ENCODE measurements around the gene PEAR1.
"Not testable (repeated sequence)": the region's sequence is repeated elsewhere in the genome, so short reads cannot be mapped to it uniquely, and the experiment has no call there.

Gene PEAR1

DNA sequence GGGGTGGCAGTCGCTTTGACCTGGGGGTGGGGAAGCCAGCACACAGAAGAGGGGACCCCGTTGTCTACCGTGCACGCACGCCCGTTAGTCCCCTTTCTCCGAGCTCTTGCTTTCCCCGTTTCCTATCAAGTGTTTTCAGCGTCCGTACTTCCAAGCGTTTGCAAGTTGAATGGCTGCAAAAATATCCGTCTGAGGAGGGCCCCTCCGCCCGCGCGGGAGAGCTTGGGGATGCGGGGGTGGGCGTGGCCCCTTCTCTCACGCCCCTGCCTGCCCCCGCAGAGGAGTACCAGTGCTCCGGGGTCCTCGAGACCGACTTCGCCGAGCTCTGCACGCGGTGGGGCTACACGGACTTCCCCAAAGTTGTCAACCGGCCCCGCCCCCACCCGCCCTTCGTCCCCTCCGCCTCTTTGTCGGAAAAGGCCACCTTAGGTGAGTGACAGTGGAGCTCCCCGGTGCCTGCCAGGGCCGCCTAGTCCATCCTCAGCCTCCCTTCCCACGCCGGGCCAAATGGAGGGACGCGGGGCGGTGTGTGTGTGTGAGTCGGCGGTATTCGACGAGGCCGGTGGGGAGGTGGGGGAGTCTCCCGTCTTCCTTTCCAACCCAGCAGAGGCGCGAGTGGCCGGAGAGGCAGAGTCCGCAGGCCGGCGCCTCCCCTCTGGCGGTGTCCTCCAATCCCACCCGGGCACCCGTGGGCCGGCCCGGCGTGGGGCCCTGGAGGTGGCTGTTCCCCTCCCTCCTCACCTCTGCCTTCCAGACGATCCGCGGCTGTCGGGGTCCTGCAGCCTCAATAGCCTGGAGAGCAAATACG, 30.4 kb downstream of the PEAR1 start:
- no peak for FAIRE-seq

DNA sequence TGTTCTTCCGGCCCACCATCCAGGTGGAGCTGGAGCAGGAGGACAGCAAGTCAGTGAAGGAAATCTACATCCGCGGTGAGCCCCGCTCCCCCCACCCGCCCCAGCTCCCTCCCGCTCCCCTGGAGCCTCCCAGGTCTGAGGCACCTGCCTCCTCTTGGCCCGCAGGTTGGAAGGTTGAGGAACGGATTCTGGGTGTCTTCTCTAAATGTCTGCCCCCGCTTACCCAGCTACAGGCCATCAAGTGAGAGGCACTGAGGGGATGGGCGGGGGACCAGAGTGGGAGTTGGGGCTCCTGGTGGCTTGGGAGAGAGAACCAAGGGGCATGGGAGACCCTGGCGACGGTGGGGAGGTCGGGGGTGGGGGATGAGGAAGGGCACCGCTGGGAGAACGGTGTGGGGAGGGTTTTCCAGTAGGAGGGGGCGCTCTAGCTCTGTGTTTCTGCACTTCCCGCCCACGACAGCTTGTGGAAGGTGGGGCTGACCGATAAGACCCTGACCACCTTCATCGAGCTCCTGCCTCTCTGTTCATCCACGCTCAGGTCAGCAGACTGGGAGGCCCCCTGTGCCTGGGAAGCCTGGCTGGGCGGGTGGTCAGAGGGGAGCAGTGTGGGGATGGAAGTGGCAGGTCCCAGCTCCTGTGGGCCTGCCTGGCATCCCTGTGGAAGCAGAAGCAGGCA, 31.1 kb downstream of the PEAR1 start:
- FAIRE-seq: no peak

DNA sequence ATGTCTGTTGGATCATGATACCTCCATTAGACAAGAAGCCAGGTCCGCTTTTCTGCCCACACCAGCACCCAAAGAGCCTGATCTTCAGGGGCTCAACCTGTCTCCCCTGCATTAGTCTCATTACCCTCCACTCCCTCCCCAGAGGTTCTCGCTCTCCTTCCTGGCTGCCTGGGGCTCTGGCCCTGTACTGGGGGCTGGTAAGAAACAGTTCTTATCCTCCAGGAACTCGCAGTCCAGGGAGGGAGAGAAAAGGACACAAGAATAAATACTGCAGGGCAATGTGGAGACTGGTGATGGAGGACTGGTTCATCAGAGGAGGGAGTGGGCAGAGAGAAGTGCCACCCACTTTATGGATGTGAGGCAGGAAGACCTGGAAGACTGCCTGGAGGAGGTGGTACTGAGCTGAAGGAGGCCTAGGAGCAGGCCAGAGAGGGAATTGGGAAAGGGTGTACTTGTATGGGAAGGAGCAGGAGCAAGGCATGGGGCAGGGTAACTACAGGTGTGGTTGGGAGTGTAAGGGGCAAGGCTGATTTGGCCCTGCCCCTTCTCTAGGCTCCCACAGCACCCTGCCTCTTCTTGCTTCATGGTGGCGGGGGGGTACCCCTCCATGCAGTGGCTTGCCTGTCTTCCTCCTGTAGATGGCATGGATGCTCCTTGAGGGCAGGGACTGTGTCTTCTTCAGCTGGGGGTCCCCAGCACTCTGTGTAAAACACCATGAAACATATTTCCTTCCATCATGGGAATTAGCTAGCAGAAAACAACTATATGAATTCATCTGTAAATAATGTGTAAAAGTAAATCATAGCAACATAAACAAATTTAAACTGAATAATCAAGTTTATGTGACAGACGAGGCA, 31.9 kb downstream of the PEAR1 start:
- no peak for FAIRE-seq

DNA sequence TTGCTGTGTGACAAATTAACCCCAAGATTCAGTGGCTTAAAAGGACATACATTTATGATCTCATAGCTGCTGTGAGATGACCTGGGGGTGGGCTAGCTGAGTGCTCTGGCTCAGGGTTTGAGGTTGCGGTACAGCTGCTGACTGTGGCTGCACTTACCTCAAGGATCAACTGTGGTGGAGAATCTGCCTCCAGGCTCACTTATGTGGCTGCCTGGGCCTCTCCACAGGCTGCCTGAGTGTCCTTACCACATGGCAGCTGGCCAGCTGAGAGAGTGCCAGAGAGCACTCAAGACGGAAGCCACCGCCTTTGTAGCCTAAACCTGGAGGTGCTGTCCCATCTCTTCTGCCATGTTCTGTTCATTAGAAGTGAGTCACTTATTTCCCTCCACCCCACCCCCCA, 32.7 kb downstream of the PEAR1 start:
- FAIRE-seq: no peak

DNA sequence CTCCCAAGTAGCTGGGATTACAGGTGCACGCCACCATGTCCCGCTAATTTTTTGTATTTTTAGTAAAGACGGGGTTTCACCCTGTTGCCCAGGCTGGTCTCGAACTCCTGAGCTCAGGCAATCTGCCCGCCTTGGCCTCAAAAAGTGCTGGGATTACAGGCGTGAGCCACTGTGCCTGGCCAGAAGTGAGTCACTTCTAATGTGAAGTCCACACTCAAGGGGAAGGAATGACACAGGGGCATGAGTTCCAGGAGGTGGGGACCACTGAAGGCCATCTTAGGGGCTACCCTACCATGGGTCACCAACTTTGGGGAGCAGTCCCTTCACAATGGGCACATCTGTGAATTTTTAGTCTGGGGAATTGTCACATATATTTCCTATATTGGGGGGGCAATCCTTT, 33.2 kb downstream of the PEAR1 start:
- not testable (repeated sequence) for FAIRE-seq

DNA sequence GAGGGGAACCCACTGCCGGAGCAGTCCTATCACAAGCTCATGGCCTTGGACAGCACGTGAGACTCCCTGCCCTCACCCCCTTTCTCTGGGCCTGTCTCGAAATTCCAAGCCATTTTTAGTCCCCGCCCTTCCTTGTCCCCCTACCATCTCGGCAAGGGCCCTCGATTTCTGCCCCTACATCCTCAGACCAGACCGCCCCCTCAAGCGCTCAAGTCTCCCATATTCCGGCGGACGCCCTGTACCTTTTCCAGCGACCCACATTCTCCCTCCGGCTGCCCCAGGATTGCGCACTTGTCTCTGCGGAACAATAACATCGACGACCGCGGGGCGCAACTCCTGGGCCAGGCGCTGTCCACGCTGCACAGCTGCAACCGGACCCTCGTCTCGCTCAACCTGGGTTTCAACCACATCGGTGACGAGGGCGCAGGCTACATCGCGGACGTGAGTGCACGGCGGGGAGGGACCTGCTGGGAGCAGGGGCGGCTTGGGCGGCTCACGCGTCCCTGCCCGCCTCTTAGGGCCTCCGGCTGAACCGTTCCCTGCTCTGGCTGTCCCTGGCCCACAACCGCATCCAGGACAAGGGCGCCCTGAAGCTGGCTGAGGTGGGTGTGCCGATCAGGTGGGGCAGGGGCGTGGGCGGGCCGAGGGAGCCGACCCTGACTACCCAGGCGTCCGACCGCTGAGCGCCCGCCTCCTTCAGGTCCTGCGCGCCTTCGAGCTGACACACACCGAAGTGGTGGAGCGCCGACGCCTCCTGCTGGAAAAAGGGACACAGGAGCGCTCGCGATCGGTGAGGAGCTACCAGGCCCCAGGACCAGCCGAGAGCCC, 33.9 kb downstream of the PEAR1 start:
- FAIRE-seq: no peak

DNA sequence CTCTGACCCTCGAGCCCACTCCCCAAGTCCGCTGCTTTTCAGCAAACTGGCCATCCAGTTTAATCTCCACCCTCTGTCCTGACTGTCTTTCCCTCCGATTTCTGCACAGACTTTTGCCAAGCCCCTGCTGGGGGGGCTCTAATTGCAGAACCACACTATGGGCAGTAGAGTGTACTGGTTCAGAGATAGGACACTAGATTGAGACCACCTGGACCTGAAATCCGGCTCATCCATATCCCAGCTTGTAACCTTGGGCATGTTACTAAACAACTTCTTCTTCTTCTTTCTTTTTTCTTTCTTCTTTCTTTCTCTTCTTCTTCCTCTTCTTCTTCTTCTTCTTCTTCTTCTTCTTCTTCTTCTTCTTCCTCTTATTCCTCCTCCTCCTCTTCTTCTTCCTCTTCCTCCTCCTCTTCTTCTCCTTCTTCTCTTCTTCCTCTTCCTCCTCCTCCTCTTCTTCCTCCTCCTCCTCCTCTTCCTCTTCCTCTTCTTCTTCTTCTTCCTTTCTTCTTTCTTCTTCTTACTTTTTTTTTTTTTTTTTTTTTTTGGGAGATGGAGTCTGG, 34.6 kb downstream of the PEAR1 start:
- no peak for FAIRE-seq

DNA sequence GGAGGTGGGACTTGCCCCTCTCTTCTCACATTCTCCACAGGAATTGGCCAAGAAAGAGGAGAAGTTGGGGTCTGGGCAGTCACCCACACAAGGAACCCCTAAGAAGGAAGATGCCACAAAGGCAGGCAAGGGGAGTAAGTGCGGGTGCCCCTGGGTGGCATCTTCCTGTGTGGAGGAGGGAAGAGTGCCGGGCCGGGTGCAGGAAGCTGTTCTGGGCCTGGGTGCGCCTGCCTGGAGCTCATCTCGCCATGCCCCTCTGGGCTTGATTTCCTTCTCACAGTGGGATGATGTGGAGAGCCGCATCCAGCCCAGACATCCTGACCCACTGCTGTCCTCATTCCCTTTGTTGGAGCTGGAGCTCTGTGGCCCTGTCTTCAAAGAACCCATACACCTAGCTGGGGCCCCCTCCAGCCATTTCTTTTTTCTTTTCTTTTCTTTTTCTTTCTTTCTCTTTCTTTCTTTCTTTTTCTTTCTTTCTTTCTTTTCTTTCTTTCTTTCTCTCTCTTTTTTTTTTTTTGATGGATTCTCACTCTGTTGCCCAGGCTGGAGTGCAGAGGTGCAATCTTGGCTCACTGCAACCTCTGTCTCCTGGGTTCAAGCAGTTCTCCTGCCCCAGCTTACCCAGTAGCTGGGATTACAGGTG, 36.2 kb downstream of the PEAR1 start:
- FAIRE-seq: no peak

DNA sequence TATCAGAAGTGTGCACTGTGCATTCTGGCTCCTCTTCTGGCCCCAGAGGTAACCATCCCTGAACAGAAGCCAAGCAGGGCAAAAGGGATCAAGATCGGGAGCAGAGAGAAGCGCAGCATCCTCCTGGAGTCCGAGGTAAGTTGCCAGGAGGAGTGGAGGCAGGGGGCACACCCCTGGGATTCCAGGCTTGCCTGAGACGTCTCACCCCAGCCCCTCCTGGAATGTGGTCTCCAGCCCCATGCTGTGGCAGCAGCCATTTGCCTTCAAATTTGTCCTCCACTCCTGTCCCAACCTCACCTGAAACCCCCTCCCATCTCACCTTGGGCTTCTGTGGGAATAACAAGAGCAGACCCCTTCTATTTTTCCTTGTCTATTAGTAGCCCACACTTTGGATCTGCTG, 37.0 kb downstream of the PEAR1 start:
- no peak for FAIRE-seq

DNA sequence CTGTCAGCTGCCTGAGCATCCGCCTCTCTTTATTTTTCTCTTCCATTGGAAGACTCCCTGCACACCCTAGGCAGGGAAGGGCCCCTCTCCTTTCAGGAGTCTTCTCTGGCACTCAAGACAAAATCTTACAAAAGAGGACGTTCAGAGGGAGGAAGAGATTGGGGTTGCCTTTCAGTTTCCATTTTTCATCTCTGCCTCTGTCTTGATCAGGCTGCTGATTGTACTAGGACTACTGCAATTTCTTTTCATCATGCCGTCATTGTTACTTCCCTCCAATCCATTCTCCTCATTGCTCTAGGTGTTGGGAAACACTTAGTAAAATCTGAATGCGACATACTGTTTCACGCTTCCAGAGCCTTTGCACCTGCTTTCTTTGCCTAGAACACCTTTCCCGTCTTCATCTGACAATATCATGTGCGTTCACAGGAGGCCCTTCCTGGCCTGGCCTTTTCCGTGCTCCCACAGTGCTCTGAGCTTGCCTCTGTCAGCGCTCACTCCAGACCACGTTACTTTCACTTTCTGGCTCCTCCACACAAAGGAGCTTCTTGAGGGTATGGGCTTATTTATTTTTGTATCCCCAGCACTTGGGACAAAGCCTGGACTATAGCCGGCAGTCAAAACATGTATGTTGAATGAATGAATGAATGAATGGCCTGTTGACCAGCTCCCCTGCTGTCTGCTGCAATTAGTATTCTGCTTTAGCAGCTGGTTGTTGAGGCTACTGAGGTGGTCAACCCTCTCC, 37.9 kb downstream of the PEAR1 start:
- no peak for FAIRE-seq

DNA sequence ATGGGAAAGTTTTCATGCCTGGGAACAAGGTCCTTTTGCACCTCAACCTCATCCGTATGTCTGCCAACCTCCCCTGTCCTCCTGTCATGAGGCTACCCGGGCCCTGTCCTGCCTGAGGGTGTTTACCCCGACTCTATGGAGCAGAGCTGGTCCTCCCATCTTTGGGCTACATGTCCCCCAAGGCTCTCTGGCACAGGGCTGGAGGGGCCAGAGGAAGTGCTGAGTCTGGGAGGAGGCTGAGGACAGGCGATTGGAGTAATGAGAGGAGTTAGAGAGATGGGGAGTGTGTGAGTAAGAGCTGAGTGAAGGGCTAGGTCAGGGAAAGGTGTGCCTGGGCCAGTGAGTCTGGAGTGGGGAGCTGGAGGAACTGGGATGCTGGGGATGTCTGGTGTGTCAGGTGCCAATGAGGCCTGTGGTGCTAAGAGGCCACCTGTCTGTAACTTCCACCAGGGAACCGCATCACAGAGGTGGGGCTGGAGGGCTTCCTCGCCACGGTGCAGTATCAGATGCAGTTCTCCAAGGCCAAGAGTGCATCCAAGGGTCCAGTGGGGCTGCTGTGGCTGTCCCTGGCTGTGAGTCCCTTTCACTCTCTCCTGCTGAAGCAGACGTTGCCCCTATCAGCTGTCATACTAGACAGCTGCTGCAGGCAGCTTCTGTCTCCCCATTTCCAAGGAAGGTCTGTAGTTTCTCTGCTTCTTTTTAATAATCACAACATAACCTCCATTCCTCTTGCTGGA, 38.6 kb downstream of the PEAR1 start:
- FAIRE-seq: no peak

DNA sequence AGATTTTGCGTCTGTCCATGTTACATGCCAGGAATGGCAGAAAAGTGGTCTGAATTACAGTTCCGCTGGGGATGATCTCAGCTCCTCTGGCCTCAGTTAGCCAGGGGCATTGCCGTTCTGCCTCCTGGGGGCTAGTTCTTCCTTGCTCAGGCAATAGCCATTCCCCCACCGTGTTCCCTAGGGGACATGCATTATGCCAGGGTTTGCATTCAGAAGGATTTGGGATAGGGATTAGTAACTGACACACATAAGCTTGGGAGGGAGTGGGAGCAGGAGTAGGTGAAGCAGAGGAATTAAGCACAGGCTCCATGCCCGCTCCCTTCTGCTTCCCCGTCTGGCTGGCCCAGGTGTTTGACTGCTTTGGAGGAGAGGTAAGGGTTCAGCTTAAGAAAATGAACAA, 39.6 kb downstream of the PEAR1 start:
- FAIRE-seq: no peak

DNA sequence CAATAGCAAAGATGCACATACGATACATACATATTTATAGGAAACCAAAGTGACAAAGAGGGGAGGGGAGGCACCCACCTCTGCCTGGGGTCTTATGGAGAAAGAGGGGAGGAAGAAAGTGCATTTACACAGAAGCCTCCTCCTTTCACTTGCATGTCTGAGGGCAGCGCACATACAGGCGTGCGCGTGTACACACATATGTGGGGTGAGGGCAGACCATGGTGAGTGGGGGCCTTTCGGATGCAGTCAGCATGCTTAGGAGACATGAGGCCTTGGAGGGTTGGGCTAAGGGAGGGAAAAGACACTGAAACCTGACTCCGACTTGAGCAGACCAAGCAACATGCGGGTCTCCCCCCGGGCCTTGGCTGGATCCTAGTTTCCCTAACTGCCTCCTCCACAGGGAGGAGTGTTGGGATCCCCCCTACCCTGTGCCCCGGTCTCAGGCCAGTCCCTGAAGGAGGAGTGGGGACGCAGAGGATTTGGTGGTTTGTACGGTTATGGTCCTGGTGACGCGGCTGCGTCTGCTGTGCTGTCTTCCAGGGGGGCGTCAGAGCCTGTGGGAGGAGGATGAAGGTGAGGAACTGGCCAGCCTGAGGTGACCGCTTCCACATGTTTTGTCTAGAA, 42.1 kb downstream of the PEAR1 start:
- no peak for FAIRE-seq

DNA sequence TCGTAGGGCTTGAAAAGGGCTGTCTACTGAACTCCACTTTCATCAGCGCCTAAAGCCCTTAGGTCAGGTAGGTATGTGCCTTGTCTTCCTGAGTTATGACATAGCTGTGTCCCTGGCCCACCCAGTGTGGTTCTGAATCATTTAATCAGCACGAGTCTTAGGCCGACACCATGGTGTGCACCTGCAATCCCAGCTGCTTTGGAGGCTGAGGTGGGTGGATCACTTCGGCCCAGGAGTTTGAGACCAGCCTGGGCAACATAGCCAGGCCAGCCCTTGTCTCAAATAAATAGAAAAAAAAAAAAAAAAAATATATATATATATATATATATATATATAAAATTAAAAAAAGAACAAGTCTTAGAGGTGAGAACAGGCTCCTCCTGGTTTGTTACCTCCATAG, 42.7 kb downstream of the PEAR1 start:
- no peak for FAIRE-seq

DNA sequence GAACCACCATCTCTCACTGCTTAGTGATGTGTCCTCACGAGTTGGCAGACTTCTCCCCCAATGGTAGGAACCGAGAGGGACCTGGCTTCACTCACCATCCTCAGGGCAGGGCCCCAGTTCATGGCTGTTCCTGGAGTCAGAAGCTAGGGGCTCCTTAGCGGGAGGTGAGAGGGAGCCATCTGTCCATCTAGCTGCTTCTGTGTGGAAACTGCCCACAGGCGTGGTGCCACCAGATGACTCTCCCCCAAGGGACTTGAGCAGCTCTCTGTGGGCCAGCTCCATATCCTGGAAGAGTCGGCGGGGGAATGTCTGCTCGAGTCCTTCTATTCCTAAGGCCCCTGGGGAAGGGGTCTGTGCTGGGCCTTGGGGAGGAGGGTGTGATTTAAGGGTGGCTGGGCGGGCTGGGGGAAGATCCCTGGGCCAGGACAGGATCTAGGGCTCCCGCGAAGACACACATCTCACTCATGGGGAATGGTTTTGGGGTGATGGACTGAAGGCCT, 43.3 kb downstream of the PEAR1 start:
- FAIRE-seq: no peak

DNA sequence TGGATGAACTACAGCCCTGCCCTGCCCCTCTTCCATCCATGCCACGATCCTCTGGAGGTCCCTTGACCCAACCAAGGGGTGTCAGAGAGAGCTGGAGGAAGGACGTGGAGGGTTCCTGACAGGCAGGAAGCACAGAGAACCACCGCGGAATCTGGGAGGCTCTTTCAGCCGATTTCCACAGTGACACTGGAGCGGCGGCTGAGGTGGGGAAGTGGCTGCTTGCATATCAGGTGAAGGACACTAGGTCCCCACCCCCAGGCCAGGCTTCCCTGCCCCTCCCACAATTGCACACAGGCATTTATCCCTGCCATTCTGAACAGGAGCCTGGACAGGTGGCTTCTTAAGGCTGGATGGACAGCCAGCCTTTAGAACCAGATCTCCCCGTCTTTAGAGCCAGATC, 44.4 kb downstream of the PEAR1 start:
- no peak for FAIRE-seq

DNA sequence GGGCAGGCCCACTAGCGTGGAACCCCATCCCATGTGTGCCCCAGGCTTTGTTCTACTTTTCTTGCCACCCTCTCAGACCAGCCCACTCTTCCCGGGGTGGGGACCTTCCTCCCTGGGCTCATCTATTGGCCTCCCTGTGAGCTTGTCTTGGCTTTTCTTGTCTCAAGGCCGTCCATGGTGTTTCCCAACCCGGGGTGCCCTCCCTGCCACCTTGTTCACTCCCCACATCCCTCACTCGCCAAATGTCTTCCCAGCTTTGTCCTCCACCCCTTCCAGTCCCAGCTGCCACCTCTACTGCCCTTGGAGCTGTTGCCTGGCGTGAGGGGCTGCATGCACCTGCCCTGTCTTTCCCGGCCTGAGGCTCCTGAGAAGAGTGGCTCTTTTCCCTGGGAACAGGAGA, 45.3 kb downstream of the PEAR1 start:
- FAIRE-seq: no peak

DNA sequence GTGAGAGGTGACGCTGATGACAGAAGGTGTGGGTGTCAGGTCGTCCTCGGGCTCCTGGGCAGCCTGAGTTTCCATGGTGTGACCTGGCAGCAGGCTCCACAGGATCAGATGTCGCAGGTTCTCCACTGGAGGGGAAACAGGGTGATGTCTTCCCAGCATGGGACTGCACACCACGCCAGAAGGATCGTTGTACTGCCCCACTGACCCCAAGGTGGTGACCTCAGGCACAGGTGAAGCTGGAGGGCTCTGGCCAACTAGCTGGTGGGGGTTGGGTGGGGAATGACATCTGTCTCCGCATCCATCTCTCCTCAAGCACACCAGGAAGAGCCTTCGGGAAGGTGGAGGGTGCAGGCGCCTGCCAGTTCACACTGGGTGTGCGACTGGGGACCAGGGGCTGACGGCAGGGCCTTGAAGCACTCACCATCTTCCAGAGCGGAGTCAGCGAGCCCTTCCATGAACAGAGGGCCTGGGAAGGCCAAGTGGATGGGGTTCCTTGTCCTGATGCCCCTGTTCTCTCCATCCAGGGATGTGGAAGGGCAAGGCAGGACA, 46.3 kb downstream of the PEAR1 start:
- no peak for FAIRE-seq

DNA sequence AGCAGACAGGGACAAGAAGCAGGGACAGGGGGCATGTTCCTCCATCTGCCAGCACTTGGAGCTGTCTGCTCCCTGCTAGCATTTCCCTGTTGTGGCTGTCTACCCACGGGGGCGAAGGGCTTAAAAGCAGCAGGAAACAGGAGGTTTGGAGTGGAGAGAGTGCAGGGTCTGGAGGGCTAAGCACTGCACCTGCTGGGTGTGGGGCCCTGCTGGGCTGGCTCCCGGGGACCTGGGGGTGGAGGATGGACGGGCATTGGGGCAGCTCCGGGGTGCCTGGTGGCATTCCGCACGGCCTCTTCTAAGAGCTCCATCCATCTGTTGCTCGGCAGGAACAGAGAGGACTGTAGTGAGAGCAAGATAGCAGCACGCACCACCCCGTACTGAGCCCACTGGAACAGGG, 48.2 kb downstream of the PEAR1 start:
- no peak for FAIRE-seq

All from TTC549 (cell line).